AG04450 (cell line): ENCODE results near the gene VAC14. TPM values are rescaled to one million over a fixed set of nuclear protein-coding genes. Genes with fewer than 3 reads are reported as not detected.
A peak's percentile ranks its signal among the peaks of the same experiment; 100 is the strongest.

Experiments
- CTCF ChIA-PET: fragments of 300-600, 350-600 bp; formaldehyde crosslinking; extraction: SDS; loops from one replicate; lab custom pipeline; 2022; ENCODE audit warnings: antibody characterized with exemption, inconsistent platforms; lab: Charles Lee
- POLR2A ChIA-PET: fragments of 350-600 bp; formaldehyde crosslinking; extraction: SDS; loops from one replicate; lab custom pipeline; 2021; ENCODE audit warnings: antibody characterized with exemption, inconsistent platforms; lab: Yijun Ruan, JAX
- DNase-seq: peaks from one replicate; pipeline ENCODE4 v3.0.0-alpha.2; 2011; ENCODE audit warnings: low read depth, low spot score
- H3K27ac ChIP-seq: one replicate; pipeline ENCODE4 v1.5.1; 2012; ENCODE audit warnings: low read depth, low read length, control low read depth
- H3K27me3 ChIP-seq: one replicate; pipeline ENCODE4 v1.6.0; 2012; ENCODE audit warnings: low read length; ENCODE audit not compliant: control insufficient read depth, insufficient read depth
- H3K4me3 ChIP-seq: 2 replicates; pipeline ENCODE4 v1.5.1; 2011; ENCODE audit warnings: mild to moderate bottlenecking, low read depth, low read length, control low read depth
- H3K9me3 ChIP-seq: 2 replicates; pipeline ENCODE4 v1.5.1; 2012; ENCODE audit warnings: low read length; ENCODE audit not compliant: control insufficient read depth, insufficient read depth
- CTCF ChIP-seq: IDR thresholded peaks from 2 replicates; pipeline ENCODE4 v1.5.1; 2011; ENCODE audit warnings: low read depth, low read length, control low read depth, inconsistent platforms
- polyA plus RNA-seq: library from polyadenylated mRNA; depleted of rRNA; stranded (reverse); fragments of >200 nt; gene quantifications from 2 replicates; pipeline ENCODE4 v1.2.3, GENCODE V29; 2011

Gene VAC14
- polyA plus RNA-seq, 1 experiment, result 30.2 TPM

- peak; percentile 38 for DNase-seq
These were observed 4.8 kb upstream of the VAC14 start for GRCh38 chr16:70805787-70806186.

GRCh38 chr16:70805380-70805779 lies 4.4 kb upstream of the VAC14 start:
- TF ChIP-seq CTCF, result no peak
- POLR2A ChIA-PET, result no interaction called here
- H3K27me3 ChIP-seq, result no peaks in the 10 kb centered on the region

More at GRCh38 chr16:70805787-70806186, 4.8 kb upstream of the VAC14 start:
- ChIA-PET CTCF (no interaction called here), POLR2A (no interaction called here)
- Histone ChIP-seq H3K9me3 (peaks cover 3% of the 10 kb centered on the region; the same call in 1 of the 2 replicates), H3K27me3 (no peaks in the 10 kb centered on the region), H3K4me3 (no peak overlapping the region), H3K27ac (no peak overlapping the region)
- TF ChIP-seq CTCF, result no peak

GRCh38 chr16:70804734-70805169 lies 3.8 kb upstream of the VAC14 start:
- H3K4me3 ChIP-seq, result peak overlapping the region; percentile 29; the same call in 1 of the 2 replicates
- H3K9me3 ChIP-seq, result peaks cover 3% of the 10 kb centered on the region; the same call in 1 of the 2 replicates
- ChIA-PET CTCF (interaction anchor here (1.4 kb wide), 1 partner anchor 507 kb away, joined by 5 read pairs; no protein-coding TSS in a partner anchor), POLR2A (no interaction called here)
- no peak for DNase-seq
- no peak for TF ChIP-seq CTCF
- no peaks in the 10 kb centered on the region for H3K27me3 ChIP-seq
- H3K27ac ChIP-seq, result peak overlapping the region; percentile 94

More at GRCh38 chr16:70805380-70805779, 4.4 kb upstream of the VAC14 start:
- H3K9me3 ChIP-seq, result peaks cover 3% of the 10 kb centered on the region; the same call in 1 of the 2 replicates
- DNase-seq, result no peak
- H3K27ac ChIP-seq, result peak overlapping the region; percentile 94
- CTCF ChIA-PET, result no interaction called here
- H3K4me3 ChIP-seq, result no peak overlapping the region

GRCh38 chr16:70804153-70804733 lies 3.3 kb upstream of the VAC14 start:
- ChIA-PET CTCF (interaction anchor here (1.4 kb wide), 1 partner anchor 508 kb away, joined by 5 read pairs; no protein-coding TSS in a partner anchor), POLR2A (no interaction called here)
- H3K9me3 ChIP-seq, result peaks cover 3% of the 10 kb centered on the region; the same call in 1 of the 2 replicates
- no peaks in the 10 kb centered on the region for H3K27me3 ChIP-seq
- peak overlapping the region; percentile 29; the same call in 1 of the 2 replicates for H3K4me3 ChIP-seq
- TF ChIP-seq CTCF, result no peak
- peak overlapping the region; percentile 94 for H3K27ac ChIP-seq
- peak; percentile 81 for DNase-seq

- ChIA-PET POLR2A (no interaction called here), CTCF (interaction anchor here (1.4 kb wide), 1 partner anchor 509 kb away, joined by 5 read pairs; no protein-coding TSS in a partner anchor)
- peak overlapping the region; percentile 94 for H3K27ac ChIP-seq
- no peak for TF ChIP-seq CTCF
- H3K27me3 ChIP-seq, result no peaks in the 10 kb centered on the region
- no peak overlapping the region for H3K4me3 ChIP-seq
- peaks cover 3% of the 10 kb centered on the region; the same call in 1 of the 2 replicates for H3K9me3 ChIP-seq
- no peak for DNase-seq
These were observed 2.4 kb upstream of the VAC14 start for GRCh38 chr16:70803319-70803718.
